HG03159 (cell line): ENCODE results near the gene CNTNAP2.

Experiments used
- ATAC-seq: cut with Tn5 transposase; IDR thresholded peaks from one replicate; pipeline ENCODE4 v1.9.1; 2021; ENCODE audit warnings: mild to moderate bottlenecking, moderate library complexity; ENCODE audit not compliant: unreplicated experiment

The CNTNAP2 gene

DNA sequence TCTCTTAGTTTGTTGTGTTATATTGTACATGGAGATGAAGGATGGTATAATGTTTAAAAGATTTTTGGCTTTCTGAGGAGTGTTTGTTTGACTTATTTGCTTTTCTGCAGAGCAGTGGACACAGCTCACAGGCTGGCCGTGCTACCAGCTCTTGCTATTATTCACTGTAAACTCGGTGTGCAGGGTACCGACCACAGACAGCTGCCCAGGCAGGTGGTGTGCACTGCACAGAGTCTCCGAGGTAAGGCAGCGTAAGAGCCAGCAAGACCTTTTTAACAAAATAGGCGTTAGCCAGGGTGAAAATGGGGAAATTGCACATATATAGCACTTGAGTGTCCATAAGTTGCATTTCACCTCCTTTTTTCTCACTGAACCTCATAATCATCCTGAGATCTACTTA lies 438.0 kb downstream of the CNTNAP2 start:
- ATAC-seq: no peak

DNA sequence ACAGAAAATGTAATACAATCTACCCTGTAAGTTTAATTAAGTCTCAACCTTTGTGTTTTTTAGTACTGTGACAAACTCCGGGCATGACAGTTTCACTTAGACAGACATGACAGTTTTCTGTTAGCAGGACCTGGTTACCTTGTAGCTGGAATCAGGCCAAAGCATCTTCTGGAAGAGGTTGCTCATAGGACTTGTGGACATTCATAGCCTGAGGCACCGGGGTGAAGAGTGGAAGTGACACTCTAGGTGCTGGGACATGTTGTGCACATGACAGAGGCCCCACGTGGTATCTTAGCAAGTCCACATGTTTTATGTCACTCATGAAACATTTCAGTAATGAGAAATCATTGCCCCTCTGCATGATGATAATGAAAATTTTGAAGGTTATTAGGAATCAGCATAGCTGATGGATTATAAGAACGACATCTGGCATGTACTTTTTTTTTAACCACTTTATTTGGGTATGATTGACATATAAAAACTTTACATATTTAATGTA lies 441.4 kb downstream of the CNTNAP2 start:
- no peak for ATAC-seq

DNA sequence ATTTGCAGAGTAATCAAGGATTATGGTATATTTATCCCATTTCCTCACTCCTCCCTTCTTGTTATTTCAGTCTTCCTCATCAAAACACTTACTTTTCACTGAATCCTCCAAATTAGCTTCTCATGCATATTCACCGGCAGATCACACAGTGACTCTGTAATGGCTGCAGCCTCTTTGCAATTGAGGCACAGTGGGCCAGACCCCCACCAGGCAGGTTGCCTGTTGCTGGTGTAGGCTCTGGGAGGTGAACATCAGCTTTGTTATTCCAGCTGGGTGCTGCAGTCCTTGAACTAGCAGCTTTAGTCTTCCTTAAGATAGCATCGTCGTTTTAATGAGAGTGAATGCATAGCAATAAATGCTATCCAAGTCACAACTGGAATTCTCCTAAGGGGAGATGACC lies 449.3 kb downstream of the CNTNAP2 start:
- no peak for ATAC-seq

DNA sequence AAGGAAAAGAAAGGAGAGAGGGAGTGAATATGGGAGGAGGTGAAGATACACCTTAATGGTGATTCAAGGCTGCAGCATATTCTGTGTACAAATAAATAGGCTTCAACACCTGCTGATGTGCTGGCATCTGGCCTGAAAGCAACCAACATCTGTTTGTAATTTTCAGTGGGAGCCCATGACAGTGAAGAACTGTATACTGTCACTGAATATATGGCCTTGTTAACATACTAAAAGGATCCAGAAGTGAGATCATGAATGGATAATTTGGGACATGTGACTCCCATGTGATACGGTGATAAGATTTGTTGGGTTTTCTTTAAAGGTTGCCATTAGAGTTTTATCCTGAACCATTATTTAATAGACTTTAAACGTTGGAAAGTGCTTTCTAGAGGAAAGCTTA lies 459.3 kb downstream of the CNTNAP2 start:
- ATAC-seq: no peak

GRCh38 chr7:146591976-146592375 lies 475.4 kb downstream of the CNTNAP2 start:
- no peak for ATAC-seq

DNA sequence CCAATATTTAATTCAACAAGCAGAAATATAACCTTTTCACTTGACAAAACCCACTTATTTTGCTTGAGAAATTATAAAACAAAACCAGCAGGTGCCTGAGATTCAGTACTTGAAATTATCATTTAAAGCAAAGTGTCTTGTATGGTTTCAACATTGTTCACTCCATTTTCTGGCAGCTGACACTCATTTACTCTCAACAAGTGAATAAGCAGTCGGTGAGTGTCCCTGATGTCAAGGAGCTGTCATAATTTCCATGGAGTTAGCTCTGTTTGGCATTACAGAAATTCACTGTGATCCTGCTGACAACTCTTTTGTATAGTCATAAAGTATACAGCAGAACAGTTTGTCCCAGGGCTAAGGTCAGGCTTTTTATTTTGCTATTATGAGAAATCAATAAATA lies 490.0 kb downstream of the CNTNAP2 start:
- no peak for ATAC-seq

- no peak for ATAC-seq
Measured at GRCh38 chr7:146619641-146620040, 503.0 kb downstream of the CNTNAP2 start.

DNA sequence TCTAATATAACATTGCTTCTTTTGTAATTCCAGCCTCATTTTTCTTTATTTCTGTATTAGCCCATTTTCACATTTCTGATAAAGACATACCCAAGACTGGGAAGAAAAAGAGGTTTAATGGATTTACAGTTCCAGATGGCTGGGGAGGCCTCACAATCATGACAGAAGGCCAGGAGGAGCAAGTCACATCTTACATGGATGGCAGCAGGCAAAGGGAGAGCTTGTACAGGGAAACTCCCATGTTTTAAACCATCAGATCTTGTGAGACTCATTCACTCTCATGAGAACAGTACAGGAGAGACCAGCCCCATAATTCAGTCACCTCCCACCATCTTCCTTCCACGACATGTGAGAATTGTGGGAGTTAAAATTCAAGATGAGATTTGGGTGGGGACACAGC lies 510.3 kb downstream of the CNTNAP2 start:
- ATAC-seq: no peak

GRCh38 chr7:146635205-146636032 lies 518.8 kb downstream of the CNTNAP2 start:
- ATAC-seq: no peak

- ATAC-seq: no peak
Measured at GRCh38 chr7:146636033-146636356, 519.4 kb downstream of the CNTNAP2 start.

DNA sequence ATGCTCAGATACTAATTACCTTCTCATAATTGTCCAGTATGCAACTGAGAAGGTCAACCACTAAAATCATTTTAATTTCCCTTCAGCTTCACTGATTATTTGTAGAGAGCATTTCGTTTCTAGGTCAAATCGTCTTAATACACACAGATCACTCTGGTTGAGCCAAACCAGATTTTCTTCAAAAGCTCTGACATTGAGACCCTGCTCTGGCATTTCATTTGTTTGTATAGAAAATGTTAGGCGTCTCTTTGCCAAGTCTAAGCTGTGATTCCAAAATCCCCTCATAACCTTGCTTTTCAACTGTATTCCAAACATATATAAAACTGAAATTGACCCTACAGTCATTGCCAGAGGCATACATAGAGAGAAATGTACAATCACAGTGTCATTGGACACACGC lies 520.0 kb downstream of the CNTNAP2 start:
- ATAC-seq: no peak

DNA sequence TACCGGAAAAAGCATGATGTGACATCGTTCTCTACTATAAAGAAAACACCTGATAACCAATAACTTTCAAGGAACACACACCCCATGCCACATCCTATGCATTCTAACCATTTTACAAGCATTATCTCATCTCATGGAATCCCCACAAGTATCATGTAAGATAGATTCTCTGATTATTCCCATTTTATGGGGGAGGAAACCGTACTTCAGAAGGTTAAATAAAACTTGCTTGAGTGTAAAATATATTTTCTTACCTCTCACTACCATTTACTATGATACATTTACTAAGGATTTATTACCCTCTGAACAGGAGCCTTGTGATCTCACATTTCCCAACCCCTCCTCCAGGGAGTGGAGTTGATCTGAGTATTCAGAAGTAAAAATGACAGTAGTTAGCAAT lies 522.7 kb downstream of the CNTNAP2 start:
- no peak for ATAC-seq

- no peak for ATAC-seq
Measured at GRCh38 chr7:146641491-146641890, 524.9 kb downstream of the CNTNAP2 start.

DNA sequence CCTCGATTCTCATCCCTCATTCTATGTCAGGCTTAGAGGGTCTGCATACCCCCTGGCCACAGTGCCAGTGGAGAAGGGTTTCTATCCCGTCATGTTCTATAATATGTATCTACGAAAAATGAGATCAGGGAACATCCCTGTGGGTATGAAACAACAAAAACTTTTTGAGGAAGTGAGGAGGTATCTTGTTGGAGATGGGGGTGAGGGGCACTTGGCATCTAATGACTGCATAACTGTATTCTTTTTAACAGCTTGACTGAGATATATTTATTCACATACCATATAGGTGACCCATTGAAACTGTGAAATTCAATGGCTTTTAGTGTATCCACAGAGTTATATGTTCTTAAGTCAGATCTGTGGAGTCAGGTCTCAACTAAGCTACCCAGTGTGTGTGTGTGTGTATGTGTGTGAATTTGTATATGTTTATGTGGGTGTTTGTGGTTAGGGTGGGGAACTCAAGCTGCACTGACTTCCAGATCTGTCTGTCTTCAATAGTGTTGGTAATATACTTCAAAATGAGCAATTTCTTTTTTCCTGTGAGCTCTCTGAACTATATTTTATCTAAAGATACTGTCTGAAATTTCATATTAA lies 528.9 kb downstream of the CNTNAP2 start:
- no peak for ATAC-seq

DNA sequence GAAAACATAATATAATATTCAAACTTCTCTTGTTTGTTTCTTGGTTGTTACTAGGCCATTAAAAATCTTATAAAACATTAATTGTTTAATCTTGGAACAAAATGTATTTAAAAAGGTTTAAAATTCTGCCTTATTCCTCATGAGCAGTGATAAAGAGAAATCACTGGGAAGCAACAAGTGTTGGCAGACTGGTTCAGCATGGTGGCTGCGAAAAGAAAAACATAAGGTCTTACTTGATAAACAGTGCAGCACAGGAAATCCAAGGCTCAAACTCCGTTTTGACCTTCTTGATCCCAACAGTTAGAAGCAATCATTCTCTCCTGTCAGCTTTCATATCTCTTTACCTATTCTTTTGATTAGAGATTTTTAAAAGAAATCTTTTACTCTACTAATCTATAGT lies 530.8 kb downstream of the CNTNAP2 start:
- ATAC-seq: no peak

DNA sequence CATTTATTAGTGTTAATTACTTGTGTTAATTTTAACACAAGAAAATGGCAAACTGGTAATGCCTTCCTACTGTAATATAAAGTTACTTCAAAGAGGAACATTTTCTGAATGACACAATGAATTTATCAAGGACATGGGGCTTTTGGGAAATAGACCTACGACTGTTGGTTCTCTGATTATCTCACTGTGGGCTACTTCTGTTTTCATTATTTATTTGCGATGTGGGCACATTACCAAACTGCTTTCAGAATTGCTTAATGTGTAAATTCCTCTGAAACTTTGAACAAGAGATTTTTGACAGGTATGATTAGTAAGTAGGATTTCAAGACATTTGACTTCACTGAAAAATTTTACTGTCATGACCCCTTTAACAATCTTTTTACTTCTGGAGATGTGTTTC lies 535.6 kb downstream of the CNTNAP2 start:
- no peak for ATAC-seq

GRCh38 chr7:146654048-146654447 lies 537.4 kb downstream of the CNTNAP2 start:
- no peak for ATAC-seq

DNA sequence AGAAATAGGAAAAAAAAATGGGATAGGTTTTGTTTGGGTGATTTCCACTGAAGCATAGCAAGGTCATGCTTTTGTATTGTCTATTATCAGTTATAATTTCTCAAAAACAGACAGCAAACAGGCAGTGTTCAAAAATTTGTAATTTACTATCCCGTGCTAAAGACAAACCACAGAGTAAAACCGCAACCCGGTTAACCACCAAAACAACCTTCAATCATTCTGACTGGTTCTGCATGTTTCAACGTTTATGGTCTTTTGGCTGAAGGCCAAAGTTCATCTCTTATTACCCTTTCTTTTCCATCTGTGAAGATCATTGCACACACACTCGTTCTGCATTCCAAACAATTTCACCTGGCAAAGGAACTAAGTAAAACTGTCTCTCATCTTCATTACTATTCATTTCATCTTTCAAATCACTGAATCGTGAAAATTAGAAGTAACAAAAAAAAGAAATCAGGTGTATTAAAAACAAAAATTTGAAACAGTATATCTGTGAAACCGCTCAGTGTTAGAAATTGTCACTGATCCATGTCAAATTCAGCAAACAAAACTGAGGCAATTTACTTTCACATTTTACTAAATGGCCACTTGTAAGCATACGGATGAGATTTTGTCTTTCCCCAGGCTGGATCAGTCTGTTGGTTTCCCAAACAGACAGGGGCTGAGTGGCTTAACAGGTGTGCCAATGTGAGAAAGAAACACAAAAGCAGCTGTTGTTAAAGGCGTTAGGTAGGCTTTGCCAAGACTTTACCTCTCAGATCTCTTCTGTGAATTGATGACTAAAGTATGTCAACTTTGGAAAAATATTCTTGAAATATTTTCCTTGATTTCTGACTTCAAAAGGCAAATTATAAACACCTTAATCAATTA lies 539.6 kb downstream of the CNTNAP2 start:
- ATAC-seq: no peak

DNA sequence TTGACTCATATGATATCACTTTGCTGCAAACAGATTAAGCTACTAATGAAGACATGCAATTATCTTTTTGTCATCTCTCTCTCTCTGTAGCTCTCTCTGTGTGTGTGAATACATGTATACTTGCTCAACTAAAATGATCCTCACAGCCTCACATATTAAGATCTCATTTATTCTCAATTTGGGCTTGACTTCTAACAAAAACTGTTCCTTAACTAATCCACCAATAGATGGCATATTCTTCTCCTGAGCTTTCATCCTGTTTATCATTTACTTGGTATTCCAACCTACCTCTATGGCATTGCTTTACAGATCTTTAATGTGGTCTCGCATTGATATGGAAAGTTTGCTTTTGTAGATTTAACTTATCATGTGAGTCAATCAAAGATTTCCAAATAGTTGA lies 540.4 kb downstream of the CNTNAP2 start:
- no peak for ATAC-seq

- no peak for ATAC-seq
Measured at GRCh38 chr7:146658604-146659003, 542.0 kb downstream of the CNTNAP2 start.

DNA sequence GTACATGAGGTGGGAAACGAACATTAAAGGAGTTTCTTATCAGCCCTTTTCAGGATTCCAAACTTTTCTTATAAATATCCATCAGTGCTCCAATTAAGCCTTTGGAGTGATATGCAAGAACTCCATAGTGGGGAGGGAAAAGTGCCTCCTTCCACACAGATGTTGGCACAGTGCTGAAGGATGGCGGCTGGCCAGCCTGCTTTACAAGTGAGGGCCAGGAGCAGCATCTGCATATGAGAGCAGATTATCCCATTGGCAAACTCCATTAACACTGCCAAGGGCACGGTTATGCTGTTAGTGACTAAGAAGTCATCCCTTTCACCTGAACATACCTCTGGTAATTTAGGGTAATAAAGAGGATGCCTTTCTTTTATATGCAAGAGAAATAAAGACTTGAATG lies 543.1 kb downstream of the CNTNAP2 start:
- no peak for ATAC-seq

GRCh38 chr7:146660839-146661238 lies 544.2 kb downstream of the CNTNAP2 start:
- no peak for ATAC-seq
